Skeletal muscle cell (primary cell): ENCODE data around the gene CHST2.
A peak's percentile ranks its signal among the peaks of the same experiment; 100 is the strongest.
"Not testable (repeated sequence)": the region's sequence is repeated elsewhere in the genome, so short reads cannot be mapped to it uniquely, and the experiment has no call there.

Experiments used
- DNase-seq: peaks from one replicate; pipeline ENCODE4 v3.0.0-alpha.2; 2010; ENCODE audit warnings: low read depth
- H3K4me3 ChIP-seq: 2 replicates; pipeline ENCODE4 v1.5.1; 2011; ENCODE audit warnings: low read depth, mild to moderate bottlenecking, control low read depth, low read length, moderate library complexity

The CHST2 gene

GRCh38 chr3:143158014-143158988, 38.7 kb downstream of the CHST2 start:
- peak; percentile 52 for DNase-seq

GRCh38 chr3:143160437-143160836, 40.9 kb downstream of the CHST2 start:
- DNase-seq = no peak
- no peak overlapping the region for H3K4me3 ChIP-seq

More at GRCh38 chr3:143158014-143158988, 38.7 kb downstream of the CHST2 start:
- no peak overlapping the region for H3K4me3 ChIP-seq

GRCh38 chr3:143163562-143164100, 44.1 kb downstream of the CHST2 start:
- DNase-seq = no peak
- H3K4me3 ChIP-seq = no peak overlapping the region

- DNase-seq = no peak
- H3K4me3 ChIP-seq = no peak overlapping the region
Measured at GRCh38 chr3:143165211-143165610, 45.6 kb downstream of the CHST2 start.

GRCh38 chr3:143165612-143166285, 46.2 kb downstream of the CHST2 start:
- not testable (repeated sequence) for H3K4me3 ChIP-seq
- peak; percentile 63 for DNase-seq

GRCh38 chr3:143166376-143166775, 46.8 kb downstream of the CHST2 start:
- no peak for DNase-seq
- H3K4me3 ChIP-seq = no peak overlapping the region

GRCh38 chr3:143167969-143168854, 48.6 kb downstream of the CHST2 start:
- no peak overlapping the region for H3K4me3 ChIP-seq
- DNase-seq = peak; percentile 41

GRCh38 chr3:143168855-143169192, 49.3 kb downstream of the CHST2 start:
- no peak for DNase-seq
- no peak overlapping the region for H3K4me3 ChIP-seq

- H3K4me3 ChIP-seq = no peak overlapping the region
- no peak for DNase-seq
Measured at GRCh38 chr3:143170074-143170473, 50.5 kb downstream of the CHST2 start.

- DNase-seq = peak; percentile 72
- H3K4me3 ChIP-seq = no peak overlapping the region
Measured at GRCh38 chr3:143170676-143171075, 51.1 kb downstream of the CHST2 start.

- peak; percentile 68 for DNase-seq
Measured at GRCh38 chr3:143171141-143171980, 51.8 kb downstream of the CHST2 start.

GRCh38 chr3:143172062-143172794, 52.7 kb downstream of the CHST2 start:
- no peak for DNase-seq
- no peak overlapping the region for H3K4me3 ChIP-seq

More at GRCh38 chr3:143171141-143171980, 51.8 kb downstream of the CHST2 start:
- no peak overlapping the region for H3K4me3 ChIP-seq

GRCh38 chr3:143172795-143173145, 53.2 kb downstream of the CHST2 start:
- no peak for DNase-seq
- no peak overlapping the region for H3K4me3 ChIP-seq

GRCh38 chr3:143173242-143173641, 53.7 kb downstream of the CHST2 start:
- no peak overlapping the region for H3K4me3 ChIP-seq
- DNase-seq = no peak
